Measurements from ENCODE around the gene PCDHGB7.
"Not testable (repeated sequence)": the region's sequence is repeated elsewhere in the genome, so short reads cannot be mapped to it uniquely, and the experiment has no call there.

PCDHGB7 gene

GRCh38 chr5:141399555-141400258 is 17.8 kb upstream of the PCDHGB7 start:
- Histone ChIP-seq H3K4me1 (ENCODE audit: insufficient read depth, low read length, severe bottlenecking) (no peaks in the 10 kb centered on the region), H3K27ac (ENCODE audit: low read depth, low read length, poor library complexity, severe bottlenecking) (no peak overlapping the region), H3F3A (ENCODE audit: insufficient read depth, low read length) (no peaks in the 10 kb centered on the region), H3K36me3 (ENCODE audit: insufficient read depth, low read length) (no peaks in the 10 kb centered on the region), H3K4me3 (ENCODE audit: low read depth, low read length, poor library complexity, severe bottlenecking) (no peak overlapping the region), H3K79me2 (ENCODE audit: insufficient read depth, low read length) (no peaks in the 10 kb centered on the region), H3K9me3 (ENCODE audit: low read length) (peaks cover 5% of the 10 kb centered on the region; the same call in 1 of the 2 replicates), H3K27me3 (ENCODE audit: insufficient read depth, low read length) (no peaks in the 10 kb centered on the region), H3K9me2 (ENCODE audit: low read depth, low read length) (no peaks in the 10 kb centered on the region), H3K9ac (ENCODE audit: low read length) (no peak overlapping the region), H3K4me2 (ENCODE audit: low read length) (no peak overlapping the region), H2AFZ (ENCODE audit: low read length) (no peak overlapping the region), H4K20me1 (ENCODE audit: insufficient read depth, low read length) (no peaks in the 10 kb centered on the region)
- TF ChIP-seq CTCF (IDR thresholded peaks at IDR 0.05; ENCODE audit: low read length) = no peak
- no peak for TF ChIP-seq EZH2 (IDR thresholded peaks at IDR 0.05; ENCODE audit: borderline replicate concordance, low read length)

GRCh38 chr5:141402553-141403243 is 14.8 kb upstream of the PCDHGB7 start, which contains the start of gene PCDHGA9:
Gene PCDHGA9, plus strand, starts transcription at chr5:141402778. Its CDS starts 175 bp downstream, at chr5:141402953.
- no peak within 1 kb of the TSS for H3K27ac ChIP-seq (ENCODE audit: low read depth, low read length, poor library complexity, severe bottlenecking)
- H3K4me2 ChIP-seq (ENCODE audit: low read length) = no peak within 1 kb of the TSS
- H3K9me2 ChIP-seq (ENCODE audit: low read depth, low read length) = no peaks in the 10 kb centered on the region
- H3K4me3 ChIP-seq (ENCODE audit: low read depth, low read length, poor library complexity, severe bottlenecking) = no peak within 1 kb of the TSS
- H4K20me1 ChIP-seq (ENCODE audit: insufficient read depth, low read length) = no peaks in the 10 kb centered on the region
- no peak within 1 kb of the TSS for H2AFZ ChIP-seq (ENCODE audit: low read length)
- no peaks in the 10 kb centered on the region for H3K4me1 ChIP-seq (ENCODE audit: insufficient read depth, low read length, severe bottlenecking)
- no peaks in the 10 kb centered on the region for H3K27me3 ChIP-seq (ENCODE audit: insufficient read depth, low read length)
- no peaks in the 10 kb centered on the region for H3F3A ChIP-seq (ENCODE audit: insufficient read depth, low read length)
- peaks cover 5% of the 10 kb centered on the region; the same call in 1 of the 2 replicates for H3K9me3 ChIP-seq (ENCODE audit: low read length)
- TF ChIP-seq CTCF (IDR thresholded peaks at IDR 0.05; ENCODE audit: low read length) = no peak
- TF ChIP-seq EZH2 (IDR thresholded peaks at IDR 0.05; ENCODE audit: borderline replicate concordance, low read length) = no peak
- no peaks in the 10 kb centered on the region for H3K79me2 ChIP-seq (ENCODE audit: insufficient read depth, low read length)
- no peak within 1 kb of the TSS for H3K9ac ChIP-seq (ENCODE audit: low read length)
- H3K36me3 ChIP-seq (ENCODE audit: insufficient read depth, low read length) = no peaks in the 10 kb centered on the region

GRCh38 chr5:141403387-141403786 is 14.1 kb upstream of the PCDHGB7 start:
- Histone ChIP-seq H3K27me3 (ENCODE audit: insufficient read depth, low read length) (no peaks in the 10 kb centered on the region), H3K9ac (ENCODE audit: low read length) (no peak overlapping the region), H3F3A (ENCODE audit: insufficient read depth, low read length) (no peaks in the 10 kb centered on the region), H3K4me3 (ENCODE audit: low read depth, low read length, poor library complexity, severe bottlenecking) (no peak overlapping the region), H3K9me2 (ENCODE audit: low read depth, low read length) (no peaks in the 10 kb centered on the region), H3K4me1 (ENCODE audit: insufficient read depth, low read length, severe bottlenecking) (no peaks in the 10 kb centered on the region), H4K20me1 (ENCODE audit: insufficient read depth, low read length) (no peaks in the 10 kb centered on the region), H3K27ac (ENCODE audit: low read depth, low read length, poor library complexity, severe bottlenecking) (no peak overlapping the region), H3K36me3 (ENCODE audit: insufficient read depth, low read length) (no peaks in the 10 kb centered on the region), H2AFZ (ENCODE audit: low read length) (no peak overlapping the region), H3K4me2 (ENCODE audit: low read length) (no peak overlapping the region), H3K9me3 (ENCODE audit: low read length) (peaks cover 5% of the 10 kb centered on the region; the same call in 1 of the 2 replicates), H3K79me2 (ENCODE audit: insufficient read depth, low read length) (no peaks in the 10 kb centered on the region)
- no peak for TF ChIP-seq CTCF (IDR thresholded peaks at IDR 0.05; ENCODE audit: low read length)
- no peak for TF ChIP-seq EZH2 (IDR thresholded peaks at IDR 0.05; ENCODE audit: borderline replicate concordance, low read length)

GRCh38 chr5:141407790-141408505 is 9.5 kb upstream of the PCDHGB7 start, which contains the start of gene PCDHGB6:
Gene PCDHGB6, plus strand, starts transcription at chr5:141408021. Its CDS starts 182 bp downstream, at chr5:141408203.
- not testable (repeated sequence) for H3K9ac ChIP-seq (ENCODE audit: low read length); H3K9me3 ChIP-seq (ENCODE audit: low read length); H3K4me1 ChIP-seq (ENCODE audit: insufficient read depth, low read length, severe bottlenecking); H4K20me1 ChIP-seq (ENCODE audit: insufficient read depth, low read length); H3K27ac ChIP-seq (ENCODE audit: low read depth, low read length, poor library complexity, severe bottlenecking); H3K4me2 ChIP-seq (ENCODE audit: low read length); H3K79me2 ChIP-seq (ENCODE audit: insufficient read depth, low read length); H3K27me3 ChIP-seq (ENCODE audit: insufficient read depth, low read length); H3K4me3 ChIP-seq (ENCODE audit: low read depth, low read length, poor library complexity, severe bottlenecking); H3F3A ChIP-seq (ENCODE audit: insufficient read depth, low read length); H3K36me3 ChIP-seq (ENCODE audit: insufficient read depth, low read length); H2AFZ ChIP-seq (ENCODE audit: low read length); H3K9me2 ChIP-seq (ENCODE audit: low read depth, low read length)

Data from OCI-LY1 (cell line).